H1 (cell line): ENCODE results near the gene TMEM138. TPM values are rescaled to one million over a fixed set of nuclear protein-coding genes. Genes with fewer than 3 reads are reported as not detected.

Experiments used
- CTCF ChIA-PET: fragments of 300-600 bp; sonication (Branson Sonifier 250); formaldehyde crosslinking; loops from one replicate; lab custom pipeline; 2021; ENCODE audit not compliant: partially characterized antibody; lab: Charles Lee
- POLR2A ChIA-PET: fragments of 300-600 bp; sonication (Branson Sonifier 250); formaldehyde crosslinking; loops from one replicate; lab custom pipeline; 2021; ENCODE audit warnings: inconsistent platforms; ENCODE audit not compliant: partially characterized antibody; lab: Charles Lee
- DNase-seq, 2 experiments: peaks; one replicate each; pipeline versions ENCODE4 v3.0.0 to v3.0.0-alpha.2; 2010 to 2022; ENCODE audit warnings: low spot score in 2 of 2, low read depth in 1 of 2, mixed read lengths in 1 of 2
- FAIRE-seq: peaks from 2 replicates; lab custom pipeline; 2011; peaks lifted over from hg19 to GRCh38; lab: Jason Lieb, UNC
- H2AFZ ChIP-seq: 2 replicates; pipeline ENCODE4 v1.8.1; 2012; ENCODE audit warnings: low read length, inconsistent platforms
- H2AK5ac ChIP-seq: 2 replicates; pipeline ENCODE4 v1.6.1; 2013; ENCODE audit warnings: low read depth, low read length
- H2BK120ac ChIP-seq: replicated peaks from 2 replicates; pipeline ENCODE3; 2013; ENCODE audit warnings: low read depth, low read length, inconsistent platforms
- H2BK12ac ChIP-seq: 2 replicates; pipeline ENCODE4 v1.6.1; 2013; ENCODE audit warnings: low read depth, low read length
- H2BK15ac ChIP-seq: 2 replicates; pipeline ENCODE4 v1.6.1; 2013; ENCODE audit warnings: low read length
- H2BK20ac ChIP-seq: 2 replicates; pipeline ENCODE4 v1.6.1; 2013; ENCODE audit warnings: low read length
- H2BK5ac ChIP-seq: 2 replicates; pipeline ENCODE4 v1.6.1; 2013; ENCODE audit warnings: low read depth, low read length
- H3K14ac ChIP-seq: 2 replicates; pipeline ENCODE4 v1.6.1; 2013; ENCODE audit warnings: inconsistent platforms; ENCODE audit not compliant: insufficient read length
- H3K18ac ChIP-seq: 2 replicates; pipeline ENCODE4 v1.6.1; 2013; ENCODE audit warnings: low read length; ENCODE audit errors: extremely low read depth
- H3K23ac ChIP-seq: 2 replicates; pipeline ENCODE4 v1.6.1; 2013; ENCODE audit warnings: inconsistent platforms; ENCODE audit not compliant: insufficient read length
- H3K23me2 ChIP-seq: 2 replicates; pipeline ENCODE4 v1.6.1; 2013; ENCODE audit warnings: low read depth, low read length
- H3K27ac ChIP-seq: 2 replicates; pipeline ENCODE4 v1.6.1; 2011; ENCODE audit warnings: low read depth, low read length, inconsistent platforms
- H3K27me3 ChIP-seq, 4 experiments: replicated peaks in 1 of 4; 1 replicate in 1 of 4; 2 replicates in 3 of 4; pipeline versions ENCODE4 v1.6.1 to v1.8.1; 2011 to 2013; ENCODE audit warnings: low read length in 3 of 4, mild to moderate bottlenecking in 3 of 4, inconsistent platforms in 2 of 4, mixed read lengths in 2 of 4, moderate library complexity in 1 of 4; ENCODE audit not compliant: control insufficient read depth in 3 of 4, insufficient read depth in 3 of 4; ENCODE audit errors: extremely low read depth in 1 of 4
- H3K36me3 ChIP-seq, 4 experiments: 2 replicates each; pipeline versions ENCODE4 v1.6.1 to v1.8.1; 2011 to 2013; ENCODE audit warnings: mild to moderate bottlenecking in 4 of 4, low read length in 3 of 4, moderate library complexity in 2 of 4, control low read depth in 1 of 4, inconsistent platforms in 1 of 4; ENCODE audit not compliant: insufficient read depth in 4 of 4, control insufficient read depth in 2 of 4
- H3K4ac ChIP-seq: replicated peaks from 2 replicates; pipeline ENCODE3; 2013; ENCODE audit warnings: low read length, low read depth, mixed read lengths, inconsistent platforms; ENCODE audit not compliant: insufficient read length
- H3K4me1 ChIP-seq, 4 experiments: replicated peaks in 1 of 4; 1 replicate in 1 of 4; 2 replicates in 3 of 4; pipeline versions ENCODE4 v1.6.1 to v1.8.1; 2011 to 2013; ENCODE audit warnings: low read length in 3 of 4, inconsistent platforms in 2 of 4, mixed read lengths in 1 of 4; ENCODE audit not compliant: insufficient read depth in 4 of 4, control insufficient read depth in 3 of 4
- H3K4me2 ChIP-seq, 2 experiments: 2 replicates each; pipeline versions ENCODE4 v1.6.1 to v1.8.1; 2011 to 2013; ENCODE audit warnings: low read depth in 2 of 2, low read length in 2 of 2, control low read depth in 1 of 2, inconsistent platforms in 1 of 2, mild to moderate bottlenecking in 1 of 2; ENCODE audit not compliant: insufficient read depth in 1 of 2
- H3K4me3 ChIP-seq, 4 experiments: fragments of 200-600, 300-600 bp in 1 of 4; sonication (generic), shearing (Covaris generic), sonication (Bioruptor Twin) in 1 of 4; 2 replicates each; pipeline versions ENCODE4 v1.5.1 to v1.8.1; 2011 to 2016; ENCODE audit warnings: low read length in 4 of 4, low read depth in 3 of 4, control low read depth in 2 of 4, inconsistent platforms in 2 of 4, mild to moderate bottlenecking in 2 of 4, mixed read lengths in 1 of 4, moderate library complexity in 1 of 4; ENCODE audit not compliant: insufficient read depth in 2 of 4; ENCODE audit errors: extremely low read depth in 1 of 4
- H3K56ac ChIP-seq: replicated peaks from 2 replicates; pipeline ENCODE3; 2013; ENCODE audit warnings: low read depth, mild to moderate bottlenecking, mixed read lengths, low read length, inconsistent platforms; ENCODE audit not compliant: insufficient read length
- H3K79me1 ChIP-seq: 2 replicates; pipeline ENCODE4 v1.6.1; 2013; ENCODE audit warnings: low read depth, low read length, control low read depth
- H3K79me2 ChIP-seq, 2 experiments: 2 replicates each; pipeline versions ENCODE4 v1.6.1 to v1.8.1; 2012 to 2013; ENCODE audit warnings: low read length in 2 of 2, mild to moderate bottlenecking in 2 of 2, inconsistent platforms in 1 of 2; ENCODE audit not compliant: insufficient read depth in 2 of 2, control insufficient read depth in 1 of 2
- H3K9ac ChIP-seq, 4 experiments: replicated peaks in 1 of 4; 1 replicate in 1 of 4; 2 replicates in 3 of 4; pipeline versions ENCODE4 v1.6.1 to v1.8.1; 2011 to 2013; ENCODE audit warnings: low read depth in 3 of 4, low read length in 3 of 4, control low read depth in 2 of 4, mild to moderate bottlenecking in 2 of 4, moderate library complexity in 2 of 4, inconsistent platforms in 1 of 4; ENCODE audit errors: extremely low read depth in 1 of 4
- H3K9me3 ChIP-seq, 2 experiments: 2 replicates each; pipeline versions ENCODE4 v1.6.1 to v1.8.1; 2012 to 2013; ENCODE audit warnings: mild to moderate bottlenecking in 2 of 2, moderate library complexity in 2 of 2, control low read depth in 1 of 2, inconsistent platforms in 1 of 2, low read depth in 1 of 2, low read length in 1 of 2, mixed read lengths in 1 of 2; ENCODE audit not compliant: insufficient read depth in 2 of 2
- H4K20me1 ChIP-seq, 2 experiments: replicated peaks in 1 of 2; 2 replicates each; pipeline versions ENCODE3 to v1.8.1; 2011 to 2013; ENCODE audit warnings: inconsistent platforms in 2 of 2, low read length in 2 of 2, mild to moderate bottlenecking in 1 of 2; ENCODE audit not compliant: insufficient read depth in 2 of 2, control insufficient read depth in 1 of 2
- H4K5ac ChIP-seq: 2 replicates; pipeline ENCODE4 v1.6.1; 2013; ENCODE audit warnings: low read length, low read depth, mixed read lengths, inconsistent platforms; ENCODE audit not compliant: insufficient read length
- H4K8ac ChIP-seq: 2 replicates; pipeline ENCODE4 v1.8.0; 2013; ENCODE audit warnings: mild to moderate bottlenecking, moderate library complexity, low read length, inconsistent platforms; ENCODE audit not compliant: insufficient read depth; ENCODE audit errors: extremely low read depth
- H4K91ac ChIP-seq: replicated peaks from 2 replicates; pipeline ENCODE3; 2013; ENCODE audit warnings: low read length, mixed read lengths, inconsistent platforms; ENCODE audit not compliant: insufficient read length
- ASH2L ChIP-seq: fragments of 200-600, 300-600 bp; sonication (generic); IDR thresholded peaks from one replicate; pipeline ENCODE4 v1.7.1; 2017; ENCODE audit warnings: low read length
- HDAC2 ChIP-seq, 2 experiments: fragments of 300-600 bp in 1 of 2; sonication (generic) in 1 of 2; IDR thresholded peaks; 2 replicates each; pipeline ENCODE4 v1.6.1; 2011 to 2012; ENCODE audit warnings: low read depth in 2 of 2, low read length in 2 of 2, mild to moderate bottlenecking in 2 of 2, moderate library complexity in 2 of 2, borderline replicate concordance in 1 of 2, inconsistent platforms in 1 of 2
- WGBS, 2 experiments: shearing (Covaris generic) in 1 of 2; methylation state at CpG; one replicate each; pipeline versions ENCODE4 v1.1.6 to v1.1.7; 2013 to 2015; ENCODE audit warnings: low lambda C conversion rate in 2 of 2, mixed read lengths in 2 of 2, inconsistent platforms in 1 of 2, low coverage in 1 of 2, missing lambda C conversion rate in 1 of 2; ENCODE audit not compliant: insufficient replicate concordance in 2 of 2, insufficient coverage in 1 of 2, insufficient read length in 1 of 2; ENCODE audit errors: extremely low coverage in 1 of 2, missing lambda C conversion rate in 1 of 2; 5-methylcytosine and 5-hydroxymethylcytosine counted together
- polyA plus RNA-seq, 7 experiments: library from polyadenylated mRNA; depleted of rRNA in 3 of 7; stranded (reverse) in 5 of 7; unstranded in 2 of 7; fragments of >200 nt in 5 of 7; fragments of 200-250 nt in 2 of 7; gene quantifications; 1 replicate in 5 of 7; 2 replicates in 1 of 7; 4 replicates in 1 of 7; pipeline versions ENCODE4 v1.2.1 to v1.2.3, GENCODE V29; 2011 to 2013; ENCODE audit warnings: missing spikeins in 2 of 7, mixed read lengths in 2 of 7
- total RNA-seq: library from RNA; stranded (reverse); fragmentation: NEBNext Ultra II Directional; extraction: Animal tissue kit (Norgen Biotek cat#: 25700); gene quantifications from 2 replicates; pipeline ENCODE4 v1.2.1, GENCODE V29; 2021

The TMEM138 gene
- total and polyA plus RNA-seq, 2 of the 8 experiments (the other 6 are each of a cell fraction or from before 2014, with no cell fraction given) = 32.9 to 59.0 TPM

- peaks cover 2% of the 10 kb centered on the region for H3K79me1 ChIP-seq
- peaks cover 0 to 8% of the 10 kb centered on the region in 2 experiments; a peak in 1 of 4 replicates for H3K79me2 ChIP-seq
- no peak overlapping the region for H4K91ac ChIP-seq
- H2BK15ac ChIP-seq = no peak overlapping the region
- 91% methylated on average over 4 of the region's 4 CpGs; no CpG with 5 or more reads in 1 of the 2 experiments for WGBS, 2 experiments
- H3K56ac ChIP-seq = no peak overlapping the region
- no peak overlapping the region for H4K8ac ChIP-seq
- no peak for FAIRE-seq
- H3K9me3 ChIP-seq = no peaks in the 10 kb centered on the region
- H3K23me2 ChIP-seq = peaks cover 6% of the 10 kb centered on the region; the same call in 1 of the 2 replicates
- H3K4me3 ChIP-seq = no peak overlapping the region
- H3K4me2 ChIP-seq = no peak overlapping the region
- H4K20me1 ChIP-seq = peaks cover 0 to 3% of the 10 kb centered on the region in 2 experiments
- H2AK5ac ChIP-seq = no peak overlapping the region
- no peak overlapping the region for H3K18ac ChIP-seq
- H2BK12ac ChIP-seq = no peak overlapping the region
- no peaks in the 10 kb centered on the region for H3K4me1 ChIP-seq
- TF ChIP-seq HDAC2 (IDR thresholded peaks at IDR 0.05; ENCODE audit: borderline replicate concordance in 1 of 2, low read depth in 2 of 2, low read length in 2 of 2) = no peak
- TF ChIP-seq ASH2L = no peak
- H2BK120ac ChIP-seq = no peak overlapping the region
- no peak overlapping the region for H2BK5ac ChIP-seq
- DNase-seq = no peak
- H2AFZ ChIP-seq = no peak overlapping the region
- H2BK20ac ChIP-seq = no peak overlapping the region
- H3K36me3 ChIP-seq = peaks cover 0 to 4% (median 0%) of the 10 kb centered on the region in 4 experiments; a peak in 3 of 8 replicates
- H3K27me3 ChIP-seq = no peaks in the 10 kb centered on the region
- H4K5ac ChIP-seq = no peak overlapping the region
- ChIA-PET CTCF (interaction anchor here (1.1 to 22.8 kb wide), 5 partner anchors 9 to 457 kb away, joined by 3 to 255 read pairs (median 10); partner anchors contain the start of genes DDB1 and TKFC), POLR2A (interaction anchor here (1.4 to 39.7 kb wide), 4 partner anchors 4 to 39 kb away, joined by 3 to 1106 read pairs (median 607); partner anchors contain the start of genes CYB561A3, DDB1, TKFC and TMEM138)
- no peak overlapping the region for H3K23ac ChIP-seq
- no peak overlapping the region for H3K14ac ChIP-seq
- H3K9ac ChIP-seq = no peak overlapping the region
- no peak overlapping the region for H3K27ac ChIP-seq
- H3K4ac ChIP-seq = no peak overlapping the region
Measured at GRCh38 chr11:61356706-61357105, 5.5 kb upstream of the TMEM138 start.
